ENCODE measurements around the gene COL4A3. TPM values are rescaled to one million over a fixed set of nuclear protein-coding genes. Genes with fewer than 3 reads are reported as not detected.

COL4A3 gene
- total and polyA plus RNA-seq, 9 of the 15 experiments (the other 6 are each of a cell fraction or from before 2014, with no cell fraction given), result not detected

DNA sequence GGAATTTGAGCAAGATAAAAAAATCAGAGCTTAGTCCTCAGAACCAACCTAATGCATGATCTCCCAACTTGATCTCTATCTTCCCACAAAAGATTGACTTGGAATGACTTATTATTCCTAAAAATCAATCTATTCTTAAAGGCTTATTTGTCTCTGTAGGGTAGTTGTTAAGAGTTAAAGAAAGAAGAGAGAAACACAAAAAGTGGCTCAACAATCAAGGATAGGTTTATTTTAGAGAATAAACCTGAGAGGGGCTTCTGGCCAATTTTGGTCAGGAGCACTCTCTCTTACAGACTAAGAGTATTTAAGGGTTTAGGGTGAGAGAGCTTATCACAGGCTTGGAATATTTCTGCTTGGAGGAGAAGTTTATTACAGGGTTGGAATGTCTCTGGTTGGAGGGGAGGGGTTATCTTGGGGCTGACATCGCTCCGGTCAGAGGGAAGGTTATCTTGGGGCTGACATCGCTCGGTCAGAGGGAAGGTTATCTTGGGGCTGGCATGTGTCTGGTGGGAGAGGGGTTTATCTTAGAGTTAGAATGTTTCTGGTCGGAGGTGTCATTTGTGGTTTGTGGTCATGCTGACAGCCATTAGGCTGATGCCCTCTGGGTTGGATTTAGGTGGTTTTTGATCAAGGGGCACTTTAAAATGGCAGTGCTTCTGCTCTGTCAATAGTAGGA, 158.2 kb downstream of the COL4A3 start (continued):
- TF ChIP-seq KDM1A (IDR thresholded peaks at IDR 0.05) (peak; percentile 26 to 46; a peak in 1 of 4 replicates), CBFA2T2 (conservative IDR thresholded peaks at IDR 0.05) (peak; percentile 46; the same call in 1 of the 2 replicates), CBX3 (IDR thresholded peaks at IDR 0.05; ENCODE audit: borderline replicate concordance in 1 of 2, low read length in 2 of 2) (peak in 1 of 2 experiments; percentile 59; a peak in 1 of 3 replicates), SREBF2 (CRISPR knock-in tag; IDR thresholded peaks at IDR 0.05) (no peak), SUPT5H (IDR thresholded peaks at IDR 0.05) (no peak), HLTF (IDR thresholded peaks at IDR 0.05) (peak; percentile 99), ATF7 (IDR thresholded peaks at IDR 0.05) (no peak), ZNF354B (CRISPR knock-in tag; IDR thresholded peaks at IDR 0.05) (no peak), NUFIP1 (IDR thresholded peaks at IDR 0.05; ENCODE audit: partially characterized antibody) (no peak), POLR3A (IDR thresholded peaks at IDR 0.05; ENCODE audit: borderline replicate concordance, extremely low read depth, insufficient read depth, insufficient read length) (no peak), ARID1B (IDR thresholded peaks at IDR 0.05) (peak; percentile 50; the same call in 1 of the 2 replicates), ZNF764 (CRISPR knock-in tag; IDR thresholded peaks at IDR 0.05; ENCODE audit: low read depth) (no peak), MXI1 (IDR thresholded peaks at IDR 0.05; ENCODE audit: low read depth, low read length) (no peak), POU5F1 (IDR thresholded peaks at IDR 0.05; ENCODE audit: borderline replicate concordance, low read depth, low read length, partially characterized antibody) (no peak), ESRRA (IDR thresholded peaks at IDR 0.05; ENCODE audit: borderline replicate concordance, low read depth) (peak; percentile 16; the same call in 1 of the 2 replicates), L3MBTL2 (IDR thresholded peaks at IDR 0.05) (no peak), TCF3 (CRISPR knock-in tag; IDR thresholded peaks at IDR 0.05) (peak; percentile 51), SRSF3 (IDR thresholded peaks at IDR 0.05; ENCODE audit: insufficient read depth, low read length) (no peak), TEAD4 (IDR thresholded peaks at IDR 0.05; ENCODE audit: low read length) (peak; percentile 57; the same call in 1 of the 2 replicates), TEAD4 (CRISPR knock-in tag; IDR thresholded peaks at IDR 0.05; ENCODE audit: borderline replicate concordance) (no peak), GABPA (tag; conservative IDR thresholded peaks at IDR 0.05; ENCODE audit: low read depth) (no peak), NCOR1 (IDR thresholded peaks at IDR 0.05) (0 out of 2 replicates have a peak, but pooled peaks have one; percentile 12), ZNF668 (CRISPR knock-in tag; IDR thresholded peaks at IDR 0.05) (no peak), ETV5 (CRISPR knock-in tag; IDR thresholded peaks at IDR 0.05; ENCODE audit: low read depth) (no peak), ZNF239 (CRISPR knock-in tag; IDR thresholded peaks at IDR 0.05) (no peak), TAL1 (IDR thresholded peaks at IDR 0.05) (peak; percentile 49; the same call in 1 of the 2 replicates)
- TF ChIP-seq, protein P1, sequence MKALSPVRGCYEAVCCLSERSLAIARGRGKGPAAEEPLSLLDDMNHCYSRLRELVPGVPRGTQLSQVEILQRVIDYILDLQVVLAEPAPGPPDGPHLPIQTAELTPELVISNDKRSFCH (CRISPR knock-in tag; IDR thresholded peaks at IDR 0.05), result no peak
- TF ChIP-seq, protein P1 (tag; IDR thresholded peaks at IDR 0.05), result no peak
- TF ChIP-seq, protein P2, sequence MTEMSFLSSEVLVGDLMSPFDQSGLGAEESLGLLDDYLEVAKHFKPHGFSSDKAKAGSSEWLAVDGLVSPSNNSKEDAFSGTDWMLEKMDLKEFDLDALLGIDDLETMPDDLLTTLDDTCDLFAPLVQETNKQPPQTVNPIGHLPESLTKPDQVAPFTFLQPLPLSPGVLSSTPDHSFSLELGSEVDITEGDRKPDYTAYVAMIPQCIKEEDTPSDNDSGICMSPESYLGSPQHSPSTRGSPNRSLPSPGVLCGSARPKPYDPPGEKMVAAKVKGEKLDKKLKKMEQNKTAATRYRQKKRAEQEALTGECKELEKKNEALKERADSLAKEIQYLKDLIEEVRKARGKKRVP (CRISPR knock-in tag; IDR thresholded peaks at IDR 0.05), result no peak
- TF ChIP-seq, protein P3, sequence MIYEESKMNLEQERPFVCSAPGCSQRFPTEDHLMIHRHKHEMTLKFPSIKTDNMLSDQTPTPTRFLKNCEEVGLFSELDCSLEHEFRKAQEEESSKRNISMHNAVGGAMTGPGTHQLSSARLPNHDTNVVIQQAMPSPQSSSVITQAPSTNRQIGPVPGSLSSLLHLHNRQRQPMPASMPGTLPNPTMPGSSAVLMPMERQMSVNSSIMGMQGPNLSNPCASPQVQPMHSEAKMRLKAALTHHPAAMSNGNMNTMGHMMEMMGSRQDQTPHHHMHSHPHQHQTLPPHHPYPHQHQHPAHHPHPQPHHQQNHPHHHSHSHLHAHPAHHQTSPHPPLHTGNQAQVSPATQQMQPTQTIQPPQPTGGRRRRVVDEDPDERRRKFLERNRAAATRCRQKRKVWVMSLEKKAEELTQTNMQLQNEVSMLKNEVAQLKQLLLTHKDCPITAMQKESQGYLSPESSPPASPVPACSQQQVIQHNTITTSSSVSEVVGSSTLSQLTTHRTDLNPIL (CRISPR knock-in tag; IDR thresholded peaks at IDR 0.05), result no peak

All from K562 (cell line).